Progenitor cell of endocrine pancreas (in vitro differentiated cells): Measurements from ENCODE around the gene CHCHD3. TPM values are rescaled to one million over a fixed set of nuclear protein-coding genes. Genes with fewer than 3 reads are reported as not detected.
"Not testable (repeated sequence)": the region's sequence is repeated elsewhere in the genome, so short reads cannot be mapped to it uniquely, and the experiment has no call there.

Source experiments
- DNase-seq: peaks from one replicate; pipeline ENCODE4 v3.0.0; 2021; ENCODE audit warnings: low spot score; ENCODE audit not compliant: unreplicated experiment
- H3K27ac Mint-ChIP-seq: 2 replicates; pipeline ENCODE4 v1.8.0; 2021; ENCODE audit warnings: mild to moderate bottlenecking, moderate library complexity, mixed read lengths
- H3K27me3 Mint-ChIP-seq: 2 replicates; pipeline ENCODE4 v1.8.0; 2021; ENCODE audit warnings: mixed read lengths
- H3K36me3 Mint-ChIP-seq: 2 replicates; pipeline ENCODE4 v1.8.0; 2022; ENCODE audit warnings: mixed read lengths; ENCODE audit not compliant: insufficient read depth
- H3K4me1 Mint-ChIP-seq: 2 replicates; pipeline ENCODE4 v1.8.0; 2021; ENCODE audit warnings: low read depth, mixed read lengths
- H3K4me3 Mint-ChIP-seq: 2 replicates; pipeline ENCODE4 v1.8.0; 2021; ENCODE audit warnings: low read depth, mild to moderate bottlenecking, moderate library complexity, mixed read lengths
- H3K9me3 Mint-ChIP-seq: 2 replicates; pipeline ENCODE4 v1.8.0; 2021; ENCODE audit warnings: low read depth, mixed read lengths
- CTCF ChIP-seq: fragments of 200-600 bp; sonication (generic); IDR thresholded peaks from one replicate; pipeline ENCODE4 v1.5.0; 2021; ENCODE audit warnings: antibody characterized with exemption, mild to moderate bottlenecking; ENCODE audit not compliant: unreplicated experiment
- total RNA-seq: library from RNA; stranded (reverse); gene quantifications from 2 replicates; pipeline ENCODE4 v1.2.1, GENCODE V29; 2021

CHCHD3 gene
- total RNA-seq, 1 donor from 2014 or later: 67.3 TPM

GRCh38 chr7:132915647-132916046 is 166.2 kb downstream of the CHCHD3 start:
- Mint-ChIP-seq H3K4me1 (peaks cover 6% of the 10 kb centered on the region), H3K36me3 (peaks cover 11% of the 10 kb centered on the region), H3K9me3 (peaks cover 4% of the 10 kb centered on the region), H3K27ac (no peak overlapping the region), H3K27me3 (no peaks in the 10 kb centered on the region), H3K4me3 (no peak overlapping the region)
- no peak for TF ChIP-seq CTCF
- DNase-seq: no peak

GRCh38 chr7:132910657-132911056 is 171.2 kb downstream of the CHCHD3 start:
- peaks cover 15% of the 10 kb centered on the region for H3K36me3 Mint-ChIP-seq
- peaks cover 3% of the 10 kb centered on the region for H3K9me3 Mint-ChIP-seq
- H3K27ac Mint-ChIP-seq: no peak overlapping the region
- H3K4me3 Mint-ChIP-seq: no peak overlapping the region
- no peaks in the 10 kb centered on the region for H3K27me3 Mint-ChIP-seq
- no peak for DNase-seq
- no peak for TF ChIP-seq CTCF
- H3K4me1 Mint-ChIP-seq: peaks cover 9% of the 10 kb centered on the region

- DNase-seq: no peak
- H3K27me3 Mint-ChIP-seq: no peaks in the 10 kb centered on the region
- H3K9me3 Mint-ChIP-seq: no peaks in the 10 kb centered on the region
- peaks cover 20% of the 10 kb centered on the region for H3K36me3 Mint-ChIP-seq
- H3K4me3 Mint-ChIP-seq: no peak overlapping the region
- TF ChIP-seq CTCF: no peak
- peaks cover 6% of the 10 kb centered on the region for H3K4me1 Mint-ChIP-seq
- H3K27ac Mint-ChIP-seq: no peak overlapping the region
Observed at GRCh38 chr7:132907380-132907940, 174.4 kb downstream of the CHCHD3 start.

GRCh38 chr7:132906193-132906835 is 175.6 kb downstream of the CHCHD3 start:
- no peaks in the 10 kb centered on the region for H3K9me3 Mint-ChIP-seq
- DNase-seq: no peak
- no peak overlapping the region for H3K4me3 Mint-ChIP-seq
- H3K36me3 Mint-ChIP-seq: peaks cover 17% of the 10 kb centered on the region
- H3K27ac Mint-ChIP-seq: no peak overlapping the region
- TF ChIP-seq CTCF: no peak
- H3K27me3 Mint-ChIP-seq: no peaks in the 10 kb centered on the region
- H3K4me1 Mint-ChIP-seq: peaks cover 6% of the 10 kb centered on the region

- H3K9me3 Mint-ChIP-seq, DNase-seq, H3K27me3 Mint-ChIP-seq, H3K27ac Mint-ChIP-seq, H3K4me3 Mint-ChIP-seq, H3K4me1 Mint-ChIP-seq: not testable (repeated sequence)
- peaks cover 19% of the 10 kb centered on the region for H3K36me3 Mint-ChIP-seq
Observed at GRCh38 chr7:132905136-132905535, 176.8 kb downstream of the CHCHD3 start.

GRCh38 chr7:132904209-132904608 is 177.7 kb downstream of the CHCHD3 start:
- no peak for TF ChIP-seq CTCF
- H3K4me3 Mint-ChIP-seq: no peak overlapping the region
- DNase-seq: no peak
- peaks cover 9% of the 10 kb centered on the region for H3K4me1 Mint-ChIP-seq
- no peaks in the 10 kb centered on the region for H3K27me3 Mint-ChIP-seq
- no peak overlapping the region for H3K27ac Mint-ChIP-seq
- peaks cover 23% of the 10 kb centered on the region for H3K36me3 Mint-ChIP-seq
- no peaks in the 10 kb centered on the region for H3K9me3 Mint-ChIP-seq

- H3K4me1 Mint-ChIP-seq, H3K27ac Mint-ChIP-seq, H3K9me3 Mint-ChIP-seq, H3K4me3 Mint-ChIP-seq, H3K27me3 Mint-ChIP-seq, DNase-seq: not testable (repeated sequence)
- H3K36me3 Mint-ChIP-seq: peaks cover 27% of the 10 kb centered on the region
Observed at GRCh38 chr7:132902294-132902693, 179.6 kb downstream of the CHCHD3 start.
